GM23248 (cell line): ENCODE data around the gene CCR3.

Experiments used
- EZH2 ChIP-seq: fragments of 200-600 bp; sonication (generic); IDR thresholded peaks from 2 replicates; pipeline ENCODE4 v1.6.1; 2018; ENCODE audit warnings: antibody characterized with exemption, mild to moderate bottlenecking; ENCODE audit not compliant: insufficient read depth, poor library complexity, severe bottlenecking
- EZH2phosphoT487 ChIP-seq: fragments of 200-600 bp; sonication (generic); IDR thresholded peaks from 2 replicates; pipeline ENCODE4 v1.6.1; 2018; ENCODE audit warnings: antibody characterized with exemption, moderate library complexity, mild to moderate bottlenecking, low read depth; ENCODE audit not compliant: insufficient read depth

DNA sequence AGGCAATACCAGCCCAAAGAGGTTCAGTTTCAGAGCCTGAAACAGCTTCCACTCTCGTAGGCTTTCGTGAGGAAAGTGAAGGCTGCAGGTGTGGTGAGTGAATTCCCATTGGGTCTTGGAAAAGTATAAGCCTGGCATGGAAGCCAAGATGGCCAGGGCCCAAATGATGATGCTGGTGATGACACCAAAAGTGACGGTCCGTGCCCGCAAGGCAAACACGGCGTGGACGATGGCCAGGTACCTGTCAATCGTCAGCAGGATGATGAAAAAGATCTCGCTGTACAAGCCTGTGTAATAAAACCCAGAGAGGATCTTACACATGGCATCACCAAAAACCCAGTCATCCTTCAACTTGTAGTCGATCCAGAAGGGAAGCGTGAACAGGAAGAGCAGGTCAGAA is 38.6 kb upstream of the CCR3 start:
- TF ChIP-seq EZH2phosphoT487 (no peak), EZH2 (no peak)
